Mucosa of rectum (tissue), 2 donors: ENCODE measurements around the gene SHMT2.

Experiments used
- H3K27ac ChIP-seq, 2 donors: one replicate each; pipeline ENCODE4 v1.7.0; 2013; ENCODE audit warnings: inconsistent platforms in 2 of 2, low read depth in 2 of 2, low read length in 2 of 2
- H3K27me3 ChIP-seq, 2 donors: one replicate each; pipeline ENCODE4 v1.7.0; 2013; ENCODE audit warnings: low read length in 2 of 2; ENCODE audit not compliant: control insufficient read depth in 2 of 2, insufficient read depth in 2 of 2
- H3K36me3 ChIP-seq, 2 donors: one replicate each; pipeline ENCODE4 v1.7.0; 2013; ENCODE audit warnings: low read length in 2 of 2; ENCODE audit not compliant: control insufficient read depth in 2 of 2, insufficient read depth in 2 of 2
- H3K4me1 ChIP-seq, 2 donors: one replicate each; pipeline ENCODE4 v1.7.0; 2013; ENCODE audit warnings: low read length in 2 of 2, mild to moderate bottlenecking in 1 of 2; ENCODE audit not compliant: control insufficient read depth in 2 of 2, insufficient read depth in 2 of 2
- H3K4me3 ChIP-seq, 2 donors: one replicate each; pipeline ENCODE4 v1.7.0; 2013; ENCODE audit warnings: low read length in 2 of 2
- H3K9ac ChIP-seq, 2 donors: one replicate each; pipeline ENCODE4 v1.7.0; 2013; ENCODE audit warnings: low read length in 2 of 2, low read depth in 1 of 2, mild to moderate bottlenecking in 1 of 2
- H3K9me3 ChIP-seq, 2 donors: one replicate each; pipeline ENCODE4 v1.7.0; 2013; ENCODE audit warnings: low read length in 2 of 2; ENCODE audit not compliant: control insufficient read depth in 2 of 2
- donor health status: healthy.
- donor health status: Normal muscosa, but diverticular disease.

SHMT2 gene

GRCh38 chr12:57234233-57234570, 4.7 kb downstream of the SHMT2 start:
- Histone ChIP-seq H3K9ac (no peak overlapping the region), H3K36me3 (peaks cover 25 to 27% of the 10 kb centered on the region in 2 donors), H3K4me3 (no peak overlapping the region), H3K27ac (no peak overlapping the region), H3K27me3 (peaks cover 17 to 36% of the 10 kb centered on the region in 2 donors), H3K9me3 (no peaks in the 10 kb centered on the region), H3K4me1 (peaks cover 20 to 26% of the 10 kb centered on the region in 2 donors)

GRCh38 chr12:57234571-57235016, 5.1 kb downstream of the SHMT2 start:
- H3K9me3 ChIP-seq: no peaks in the 10 kb centered on the region
- no peak overlapping the region for H3K4me3 ChIP-seq
- H3K9ac ChIP-seq: no peak overlapping the region
- H3K36me3 ChIP-seq: peaks cover 25 to 27% of the 10 kb centered on the region in 2 donors
- H3K27me3 ChIP-seq: peaks cover 19 to 36% of the 10 kb centered on the region in 2 donors
- peaks cover 24 to 28% of the 10 kb centered on the region in 2 donors for H3K4me1 ChIP-seq
- H3K27ac ChIP-seq: no peak overlapping the region

GRCh38 chr12:57235017-57235727, 5.7 kb downstream of the SHMT2 start:
- H3K4me3 ChIP-seq: no peak overlapping the region
- no peak overlapping the region for H3K9ac ChIP-seq
- peaks cover 24 to 30% of the 10 kb centered on the region in 2 donors for H3K4me1 ChIP-seq
- H3K27ac ChIP-seq: no peak overlapping the region
- H3K36me3 ChIP-seq: peaks cover 25 to 27% of the 10 kb centered on the region in 2 donors
- no peaks in the 10 kb centered on the region for H3K9me3 ChIP-seq
- peaks cover 24 to 36% of the 10 kb centered on the region in 2 donors for H3K27me3 ChIP-seq

GRCh38 chr12:57235728-57236131, 6.2 kb downstream of the SHMT2 start:
- H3K36me3 ChIP-seq: peaks cover 25 to 27% of the 10 kb centered on the region in 2 donors
- no peak overlapping the region for H3K9ac ChIP-seq
- H3K4me3 ChIP-seq: no peak overlapping the region
- H3K9me3 ChIP-seq: no peaks in the 10 kb centered on the region
- peaks cover 28 to 36% of the 10 kb centered on the region in 2 donors for H3K27me3 ChIP-seq
- peaks cover 24 to 30% of the 10 kb centered on the region in 2 donors for H3K4me1 ChIP-seq
- H3K27ac ChIP-seq: no peak overlapping the region

GRCh38 chr12:57236201-57236924, 6.9 kb downstream of the SHMT2 start:
- Histone ChIP-seq H3K36me3 (peaks cover 24 to 27% of the 10 kb centered on the region in 2 donors), H3K4me1 (peaks cover 27 to 35% of the 10 kb centered on the region in 2 donors), H3K4me3 (no peak overlapping the region), H3K27me3 (peaks cover 34 to 39% of the 10 kb centered on the region in 2 donors), H3K9ac (no peak overlapping the region), H3K27ac (no peak overlapping the region), H3K9me3 (no peaks in the 10 kb centered on the region)

GRCh38 chr12:57236925-57237595, 7.5 kb downstream of the SHMT2 start:
- H3K27me3 ChIP-seq: peaks cover 41 to 46% of the 10 kb centered on the region in 2 donors
- H3K36me3 ChIP-seq: peaks cover 22 to 23% of the 10 kb centered on the region in 2 donors
- H3K4me3 ChIP-seq: no peak overlapping the region
- H3K4me1 ChIP-seq: peaks cover 28 to 40% of the 10 kb centered on the region in 2 donors
- H3K9me3 ChIP-seq: no peaks in the 10 kb centered on the region
- no peak overlapping the region for H3K9ac ChIP-seq
- no peak overlapping the region for H3K27ac ChIP-seq

GRCh38 chr12:57237596-57237931, 8.1 kb downstream of the SHMT2 start:
- H3K27me3 ChIP-seq: peaks cover 44 to 51% of the 10 kb centered on the region in 2 donors
- no peaks in the 10 kb centered on the region for H3K9me3 ChIP-seq
- no peak overlapping the region for H3K4me3 ChIP-seq
- peaks cover 18 to 19% of the 10 kb centered on the region in 2 donors for H3K36me3 ChIP-seq
- H3K9ac ChIP-seq: no peak overlapping the region
- H3K4me1 ChIP-seq: peaks cover 30 to 45% of the 10 kb centered on the region in 2 donors
- no peak overlapping the region for H3K27ac ChIP-seq

GRCh38 chr12:57237932-57238853, 8.7 kb downstream of the SHMT2 start:
- Histone ChIP-seq H3K9ac (peak overlapping the region; percentile 26 to 47), H3K27me3 (peaks cover 46 to 58% of the 10 kb centered on the region in 2 donors), H3K4me1 (peaks cover 35 to 51% of the 10 kb centered on the region in 2 donors), H3K9me3 (no peaks in the 10 kb centered on the region), H3K27ac (no peak overlapping the region), H3K36me3 (peaks cover 13% of the 10 kb centered on the region in 2 donors), H3K4me3 (peak overlapping the region; percentile 60 to 69)

- H3K9ac ChIP-seq: peak overlapping the region; percentile 26 to 47
These were observed 9.5 kb downstream of the SHMT2 start for GRCh38 chr12:57238854-57239554.

More at GRCh38 chr12:57238854-57239554, 9.5 kb downstream of the SHMT2 start:
- no peak overlapping the region for H3K27ac ChIP-seq
- H3K36me3 ChIP-seq: peaks cover 5% of the 10 kb centered on the region in 2 donors
- H3K4me3 ChIP-seq: peak overlapping the region; percentile 60 to 69
- H3K9me3 ChIP-seq: no peaks in the 10 kb centered on the region
- H3K4me1 ChIP-seq: peaks cover 36 to 52% of the 10 kb centered on the region in 2 donors
- peaks cover 49 to 58% of the 10 kb centered on the region in 2 donors for H3K27me3 ChIP-seq
